GM18909 (cell line): Measurements from ENCODE around the gene TTYH2.
"Not testable (repeated sequence)": the region's sequence is repeated elsewhere in the genome, so short reads cannot be mapped to it uniquely, and the experiment has no call there.

Experiments
- ATAC-seq: cut with Tn5 transposase; IDR thresholded peaks from one replicate; pipeline ENCODE4 v1.9.1; 2021; ENCODE audit warnings: mild to moderate bottlenecking; ENCODE audit not compliant: unreplicated experiment, poor library complexity

Gene TTYH2

GRCh38 chr17:74252211-74252610, 38.8 kb downstream of the TTYH2 start:
- ATAC-seq: no peak

DNA sequence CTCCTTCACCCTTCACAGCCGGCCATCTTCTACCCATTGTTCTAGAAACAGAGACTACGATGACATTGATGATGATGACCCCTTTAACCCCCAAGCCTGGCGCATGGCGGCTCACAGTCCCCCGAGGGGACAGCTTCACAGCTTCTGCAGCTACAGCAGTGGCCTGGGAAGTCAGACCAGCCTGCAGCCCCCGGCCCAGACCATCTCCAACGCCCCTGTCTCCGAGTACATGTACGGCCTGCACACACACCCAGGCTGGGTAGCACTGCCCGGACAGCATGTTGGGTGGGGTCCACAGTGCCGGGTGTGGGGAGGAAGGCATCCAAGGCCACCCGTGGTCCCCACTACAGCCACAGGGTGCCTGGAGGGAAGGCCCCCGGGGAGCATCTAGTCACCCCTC, 39.7 kb downstream of the TTYH2 start:
- ATAC-seq: no peak

GRCh38 chr17:74257311-74257710, 43.9 kb downstream of the TTYH2 start:
- no peak for ATAC-seq

- no peak for ATAC-seq
Measured at GRCh38 chr17:74259667-74260524, 46.5 kb downstream of the TTYH2 start.

DNA sequence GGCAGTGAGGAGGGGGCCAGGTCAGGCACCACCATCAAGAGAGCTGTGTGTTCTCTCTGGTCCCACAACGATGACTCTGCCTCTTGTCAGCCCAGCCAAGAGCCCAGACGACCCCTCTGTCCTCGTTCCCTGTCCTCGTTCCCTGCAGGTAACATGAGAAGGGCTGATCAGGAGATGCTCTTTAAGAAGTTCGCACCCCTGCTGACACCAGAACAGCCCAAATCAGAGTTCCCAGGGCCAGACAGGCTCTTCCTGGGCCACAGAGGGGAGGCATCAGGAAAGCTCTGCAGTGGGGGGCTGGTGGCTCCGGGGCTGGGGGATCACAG, 47.1 kb downstream of the TTYH2 start:
- no peak for ATAC-seq

DNA sequence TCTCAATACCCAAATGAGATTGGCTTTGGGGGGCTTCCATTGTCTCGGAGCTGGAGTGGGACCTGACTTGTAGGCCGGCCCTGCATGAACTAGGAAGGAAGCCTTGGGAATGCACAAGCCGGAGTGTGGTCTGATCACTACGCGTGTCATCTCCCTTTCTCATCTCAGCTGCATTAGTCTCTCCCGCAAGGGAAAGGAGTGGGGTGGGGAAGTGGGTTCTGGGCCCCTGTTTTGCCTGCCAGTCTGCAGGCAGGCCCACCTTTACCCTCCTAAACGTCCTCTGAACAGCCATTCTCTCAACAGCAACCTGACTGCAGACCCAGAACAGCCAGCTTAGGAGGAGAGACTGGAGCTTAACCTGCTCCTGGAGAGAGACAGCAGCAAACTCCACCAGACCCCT, 49.2 kb downstream of the TTYH2 start:
- no peak for ATAC-seq

DNA sequence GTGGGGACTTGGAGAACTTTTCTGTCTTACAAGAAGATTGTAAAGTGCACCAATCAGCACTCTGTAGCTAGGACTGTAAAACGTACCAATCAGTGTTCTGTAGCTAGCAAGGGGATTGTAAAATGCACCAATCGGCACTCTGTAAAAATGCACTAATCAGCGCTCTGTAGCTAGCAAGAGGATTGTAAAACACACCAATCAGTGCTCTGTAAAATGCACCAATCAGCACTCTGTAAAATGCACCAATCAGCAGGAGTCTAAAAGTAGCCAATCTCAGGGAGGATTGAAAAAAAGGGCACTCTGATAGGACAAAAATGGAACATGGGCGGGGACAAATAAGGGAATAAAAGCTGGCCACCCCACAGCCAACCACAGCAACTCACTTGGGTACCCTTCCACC, 53.7 kb downstream of the TTYH2 start:
- ATAC-seq: not testable (repeated sequence)

DNA sequence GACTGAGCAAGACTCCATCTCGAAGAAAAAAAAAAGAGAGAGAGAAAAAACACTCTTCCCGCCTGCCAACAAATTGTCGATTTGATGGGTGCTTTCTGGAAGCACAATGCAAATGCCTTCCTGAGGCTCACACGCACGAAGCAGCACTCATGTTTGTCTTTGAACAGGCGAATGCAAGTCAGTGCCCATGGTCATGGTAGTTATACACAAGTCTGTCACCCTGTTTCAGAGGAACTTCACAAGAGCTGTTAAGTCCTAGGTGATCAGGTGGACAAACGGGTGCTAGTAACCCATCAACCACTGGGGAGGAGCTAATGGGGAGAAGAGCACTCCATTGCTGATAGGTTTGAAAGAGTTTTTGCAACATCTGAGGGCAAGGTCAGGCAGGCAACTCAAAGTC, 54.2 kb downstream of the TTYH2 start:
- ATAC-seq: no peak

DNA sequence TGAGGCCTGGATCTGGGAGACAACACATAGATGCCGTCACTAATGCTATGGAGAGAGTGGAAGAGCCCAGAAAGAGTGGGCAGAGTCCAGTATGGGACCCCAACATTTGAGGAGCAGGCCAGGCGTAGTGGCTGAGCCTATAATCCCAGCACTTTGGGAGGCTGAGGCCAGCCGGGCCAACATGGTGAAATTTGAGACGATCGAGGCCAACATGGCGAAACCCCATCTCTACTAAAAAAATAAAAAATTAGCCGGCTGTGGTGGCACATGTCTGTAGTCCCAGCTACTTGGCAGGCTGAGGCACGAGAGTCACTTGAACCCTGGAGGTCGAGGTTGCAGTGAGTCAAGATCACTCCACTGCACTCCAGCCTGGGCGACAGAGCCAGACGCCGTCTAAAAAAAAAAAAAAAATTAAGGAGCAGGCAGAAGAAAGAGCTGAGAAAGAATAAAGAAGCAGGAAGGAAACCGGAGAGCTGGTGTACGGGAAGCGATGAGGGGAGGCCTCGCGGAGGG, 54.7 kb downstream of the TTYH2 start:
- ATAC-seq: no peak

DNA sequence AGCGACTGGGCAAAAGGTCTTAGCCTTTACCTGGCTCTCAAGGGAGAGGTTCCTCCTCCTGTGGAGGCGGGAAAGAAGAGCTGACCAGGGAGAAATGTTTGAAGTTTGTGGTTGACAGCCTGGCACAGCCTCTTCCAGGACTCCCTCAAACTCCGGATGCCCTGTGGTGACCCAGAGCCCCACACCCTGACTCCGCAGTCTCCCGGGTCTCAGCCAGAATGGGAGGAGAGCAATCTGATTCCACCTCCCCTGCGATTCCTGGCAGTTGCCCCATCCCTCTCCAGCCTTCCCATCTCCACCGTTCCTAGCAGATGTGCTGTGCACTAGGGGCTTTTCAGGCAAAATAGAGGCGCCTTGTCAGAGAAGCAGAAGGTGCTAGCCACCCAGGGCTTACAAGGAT, 55.2 kb downstream of the TTYH2 start:
- ATAC-seq: no peak

- ATAC-seq: no peak
Measured at GRCh38 chr17:74270333-74270732, 57.0 kb downstream of the TTYH2 start.

DNA sequence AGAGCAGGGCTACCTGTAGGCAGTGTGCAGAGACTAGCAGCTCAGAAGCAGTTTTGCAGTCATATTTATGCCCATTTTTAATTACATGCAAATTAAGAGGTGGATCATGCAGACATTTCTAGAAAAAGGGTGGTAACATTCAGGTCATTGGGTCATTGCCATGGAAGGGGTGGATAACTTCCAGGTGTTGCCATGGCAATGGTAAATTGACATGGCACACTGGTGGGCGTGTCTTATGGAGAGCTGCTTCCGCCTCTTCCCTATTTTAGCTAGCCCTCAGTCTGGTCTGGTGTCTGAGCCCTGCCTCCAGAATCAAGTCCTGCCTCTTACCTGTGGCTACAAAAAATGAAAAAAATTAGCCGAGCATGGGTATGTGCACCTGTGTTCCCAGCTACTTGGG, 57.9 kb downstream of the TTYH2 start:
- no peak for ATAC-seq

GRCh38 chr17:74271901-74272561, 58.7 kb downstream of the TTYH2 start:
- no peak for ATAC-seq

DNA sequence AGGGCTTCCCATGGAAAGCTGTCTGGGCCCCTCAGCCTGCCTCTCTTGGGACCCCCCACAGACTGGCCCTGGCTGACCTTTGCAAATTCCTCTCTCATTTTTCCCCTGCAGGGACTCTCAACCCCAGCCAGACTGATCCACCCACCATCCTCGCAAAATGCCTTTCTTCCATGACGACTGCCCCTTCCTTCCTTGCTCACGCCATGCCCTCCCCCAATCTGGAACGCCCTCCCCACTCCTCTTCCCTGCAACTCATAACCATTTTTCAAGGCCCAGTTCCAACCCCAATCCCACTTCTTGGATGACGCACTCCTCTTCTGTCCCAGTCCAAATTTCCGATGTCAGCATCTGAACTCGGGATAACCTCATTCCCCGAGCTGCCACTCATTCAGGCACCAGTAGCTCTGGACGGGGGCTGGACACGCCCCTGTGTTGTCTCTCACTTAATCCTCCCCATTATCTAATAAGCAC, 59.4 kb downstream of the TTYH2 start:
- no peak for ATAC-seq

DNA sequence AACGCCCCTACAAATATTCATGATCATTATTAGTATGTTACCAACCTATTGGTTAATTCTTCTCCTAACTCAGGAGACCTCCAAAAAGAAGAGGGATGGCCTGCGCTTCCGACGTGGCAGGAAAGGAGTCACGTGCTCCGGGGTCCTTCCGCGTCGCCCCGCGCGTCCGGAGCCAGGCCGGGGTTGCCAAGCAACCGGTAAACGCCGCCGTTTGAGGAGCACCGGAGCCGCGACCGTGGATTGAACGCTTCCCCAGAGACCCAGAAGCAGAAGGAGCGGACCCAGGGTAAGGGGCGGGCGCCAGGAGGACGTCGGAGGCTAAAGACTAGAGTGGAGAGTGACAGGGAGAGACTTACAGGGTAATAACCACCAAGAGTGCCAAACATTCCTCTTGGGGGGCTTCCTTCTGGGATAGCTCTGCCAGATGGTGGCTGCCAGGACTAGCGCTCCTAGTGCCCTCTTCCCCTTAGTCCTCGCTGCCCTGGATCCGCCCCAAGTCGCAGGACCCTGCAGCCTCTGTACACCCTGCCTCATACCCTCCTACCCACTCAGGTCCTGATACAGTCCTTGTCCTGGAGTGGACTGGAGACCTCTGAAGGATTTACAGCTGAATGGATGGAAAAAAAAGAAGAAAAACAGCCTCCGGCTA, 60.8 kb downstream of the TTYH2 start, which contains the start of gene DNAI2:
DNAI2 (plus strand) TSS at position 175 of the 649 bp plus-strand sequence. CDS start 7,584 bp downstream, outside the sequence.
- no peak for ATAC-seq

DNA sequence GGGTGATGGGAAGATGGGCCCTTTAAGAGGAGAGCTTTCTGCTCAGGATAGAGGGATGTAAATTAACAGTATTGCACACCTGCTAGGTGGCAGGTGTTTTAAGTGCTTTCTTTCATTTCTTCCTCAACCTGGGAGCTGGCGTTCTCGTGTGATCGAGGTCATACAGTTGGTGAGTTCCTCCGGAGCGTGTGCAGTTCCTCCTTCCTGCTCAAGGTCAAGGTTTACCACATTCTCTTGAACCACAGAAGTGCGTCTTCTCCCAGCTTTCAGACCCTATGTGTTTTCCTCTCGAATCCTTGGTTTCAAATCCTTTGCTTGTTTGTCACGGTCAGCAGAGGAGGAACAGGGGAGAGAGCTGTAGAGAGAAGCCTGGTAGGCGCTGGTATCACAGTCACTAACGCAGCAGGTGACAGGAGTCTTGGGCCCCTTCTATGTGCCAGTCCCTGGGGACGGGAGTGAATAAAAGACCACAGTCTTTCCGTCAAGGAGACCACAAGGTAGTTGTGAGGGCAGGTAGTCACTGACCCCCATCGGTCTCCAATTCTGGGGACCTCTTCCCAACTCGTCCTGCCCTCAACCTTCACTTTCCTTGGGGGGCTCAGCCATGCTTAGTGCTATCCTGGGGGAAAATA, 61.5 kb downstream of the TTYH2 start:
- ATAC-seq: no peak

DNA sequence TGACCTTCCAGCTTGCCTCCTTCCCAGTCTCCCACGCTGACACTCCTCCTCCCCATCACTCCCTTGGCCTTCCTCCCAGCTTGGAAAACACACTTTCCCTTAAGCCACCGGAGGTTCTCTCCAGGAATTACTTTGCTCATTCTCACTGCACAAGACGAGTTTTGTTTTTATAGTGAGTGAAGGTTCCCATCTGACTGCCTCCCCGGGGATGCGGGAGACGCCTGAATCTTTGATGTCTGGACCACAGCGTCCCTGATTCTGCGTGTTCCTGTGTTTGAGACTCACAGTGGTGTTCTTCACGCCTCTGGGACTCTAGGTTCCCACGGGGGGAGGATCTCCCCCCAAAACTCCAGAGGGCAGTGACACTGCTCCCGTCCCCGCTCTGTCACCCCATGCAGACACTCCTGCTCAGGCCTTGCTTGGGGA, 62.7 kb downstream of the TTYH2 start:
- ATAC-seq: no peak

- ATAC-seq: no peak
Measured at GRCh38 chr17:74276541-74277009, 63.2 kb downstream of the TTYH2 start.

- no peak for ATAC-seq
Measured at GRCh38 chr17:74277935-74278334, 64.6 kb downstream of the TTYH2 start.

- not testable (repeated sequence) for ATAC-seq
Measured at GRCh38 chr17:74279617-74280016, 66.2 kb downstream of the TTYH2 start.
